K562 (cell line): ENCODE data around the gene FMNL1. TPM values are rescaled to one million over a fixed set of nuclear protein-coding genes. Genes with fewer than 3 reads are reported as not detected.

Experiments
- BRCA1 ChIP-seq, 2 experiments: fragments of 450-650 bp in 1 of 2; sonication (generic) in 1 of 2; formaldehyde crosslinking in 1 of 2; IDR thresholded peaks; 2 replicates each; pipeline versions ENCODE4 v1.5.0 to v1.6.1; 2017 to 2020; ENCODE audit warnings: mild to moderate bottlenecking in 1 of 2, missing genetic modification reagents in 1 of 2
- CXXC5 ChIP-seq: fragments of 250-450 bp; sonication (Bioruptor Pico); IDR thresholded peaks from 2 replicates; pipeline ENCODE4 v1.8.0; 2022; ENCODE audit warnings: inconsistent platforms, mild to moderate bottlenecking, moderate library complexity
- FIP1L1 ChIP-seq: fragments of 200-400 bp; formaldehyde crosslinking; IDR thresholded peaks from 2 replicates; pipeline ENCODE4 v1.6.1; 2018; ENCODE audit warnings: mild to moderate bottlenecking, low read depth, low read length; ENCODE audit not compliant: poor library complexity, severe bottlenecking
- GTF2A2 ChIP-seq: IDR thresholded peaks from 2 replicates; pipeline ENCODE4 v1.6.1; 2016; ENCODE audit warnings: mild to moderate bottlenecking, missing genetic modification characterization, missing compliant biosample characterization
- HMG20A ChIP-seq: fragments of 450-650 bp; formaldehyde crosslinking; conservative IDR thresholded peaks from 2 replicates; pipeline ENCODE4 v1.4.0; 2020; ENCODE audit warnings: mild to moderate bottlenecking, mixed read lengths
- ILK ChIP-seq: fragments of 450-650 bp; IDR thresholded peaks from 2 replicates; pipeline ENCODE4 v1.6.1; 2016; ENCODE audit warnings: missing genetic modification characterization, low read depth, mild to moderate bottlenecking, missing compliant biosample characterization, moderate library complexity, borderline replicate concordance
- KAT8 ChIP-seq: fragments of 450-650 bp; IDR thresholded peaks from 2 replicates; pipeline ENCODE4 v1.6.1; 2016; ENCODE audit warnings: low read depth, mild to moderate bottlenecking
- MTA1 ChIP-seq: fragments of 450-650 bp; IDR thresholded peaks from 2 replicates; pipeline ENCODE4 v1.6.1; 2017; ENCODE audit warnings: borderline replicate concordance
- NCOA2 ChIP-seq, 2 experiments: fragments of 450-650 bp; IDR thresholded peaks; 2 replicates each; pipeline ENCODE4 v1.6.1; 2018; ENCODE audit warnings: mild to moderate bottlenecking in 2 of 2, moderate library complexity in 1 of 2; ENCODE audit not compliant: partially characterized antibody in 2 of 2
- POLR2A ChIP-seq: fragments of 450-650 bp; conservative IDR thresholded peaks from 2 replicates; pipeline ENCODE4 v1.6.1; 2016
- SIN3A ChIP-seq, 2 experiments: fragments of 150-350 bp in 1 of 2; IDR thresholded peaks; 2 replicates each; pipeline ENCODE4 v1.6.1; 2011 to 2016; ENCODE audit warnings: borderline replicate concordance in 2 of 2, low read depth in 2 of 2, low read length in 2 of 2, mild to moderate bottlenecking in 2 of 2, moderate library complexity in 2 of 2; ENCODE audit not compliant: control insufficient read depth in 1 of 2
- STAT5A ChIP-seq: IDR thresholded peaks from 2 replicates; pipeline ENCODE4 v1.6.1; 2012; ENCODE audit warnings: low read length, inconsistent platforms, borderline replicate concordance
- YBX1 ChIP-seq: fragments of 450-650 bp; IDR thresholded peaks from 2 replicates; pipeline ENCODE4 v1.7.1; 2016; ENCODE audit warnings: mild to moderate bottlenecking
- ZNF124 ChIP-seq: sonication (generic); formaldehyde crosslinking; IDR thresholded peaks from 2 replicates; pipeline ENCODE4 v1.8.1; 2022; ENCODE audit warnings: missing genetic modification reagents
- ZNF140 ChIP-seq: fragments of 250-450 bp; sonication (Bioruptor Pico); IDR thresholded peaks from 2 replicates; pipeline ENCODE4 v1.8.0; 2021; ENCODE audit warnings: moderate library complexity, mild to moderate bottlenecking, inconsistent platforms
- polyA plus RNA-seq, 8 experiments: library from polyadenylated mRNA; depleted of rRNA in 4 of 8; stranded (reverse) in 5 of 8; unstranded in 3 of 8; fragments of >200 nt; fragmentation: Nextera tagmentation in 2 of 8; fragmentation: Illumina TruSeq in 1 of 8; extraction: Ambion mirVana in 2 of 8; extraction: Trizol in 1 of 8; gene quantifications; 2 replicates each; pipeline versions ENCODE4 v1.2.1 to v1.2.3, GENCODE V29; 2011 to 2014; ENCODE audit warnings: inconsistent platforms in 1 of 8, missing spikeins in 1 of 8
- total RNA-seq, 7 experiments: library from RNA; depleted of rRNA in 6 of 7; stranded (reverse); fragments of >200 nt in 6 of 7; fragmentation: Illumina TruSeq in 2 of 7; extraction: Trizol in 2 of 7; gene quantifications; 2 replicates each; pipeline versions ENCODE4 v1.2.1 to v1.2.3, GENCODE V29; 2011 to 2021; ENCODE audit warnings: low replicate concordance in 1 of 7
- TF ChIP-seq, protein P1 (sequence below): sonication (generic); formaldehyde crosslinking; IDR thresholded peaks from 2 replicates; pipeline ENCODE4 v1.8.0; 2022; ENCODE audit warnings: missing genetic modification reagents, mild to moderate bottlenecking, borderline replicate concordance
- TF ChIP-seq, protein P2 (sequence below): fragments of 450-650 bp; IDR thresholded peaks from 2 replicates; pipeline ENCODE4 v1.7.0; 2016; ENCODE audit warnings: borderline replicate concordance
- TF ChIP-seq, protein P3 (sequence below): fragments of 450-650 bp; IDR thresholded peaks from 2 replicates; pipeline ENCODE4 v1.6.1; 2016; ENCODE audit warnings: borderline replicate concordance
- TF ChIP-seq, protein P4 (sequence below): fragments of 450-650 bp; IDR thresholded peaks from one replicate; pipeline ENCODE4 v1.6.1; 2018; ENCODE audit warnings: mild to moderate bottlenecking, moderate library complexity; ENCODE audit not compliant: partially characterized antibody

Gene FMNL1
- total and polyA plus RNA-seq, 9 of the 15 experiments (the other 6 are each of a cell fraction or from before 2014, with no cell fraction given), result 0.70 to 36.6 (median 7.7) TPM

DNA sequence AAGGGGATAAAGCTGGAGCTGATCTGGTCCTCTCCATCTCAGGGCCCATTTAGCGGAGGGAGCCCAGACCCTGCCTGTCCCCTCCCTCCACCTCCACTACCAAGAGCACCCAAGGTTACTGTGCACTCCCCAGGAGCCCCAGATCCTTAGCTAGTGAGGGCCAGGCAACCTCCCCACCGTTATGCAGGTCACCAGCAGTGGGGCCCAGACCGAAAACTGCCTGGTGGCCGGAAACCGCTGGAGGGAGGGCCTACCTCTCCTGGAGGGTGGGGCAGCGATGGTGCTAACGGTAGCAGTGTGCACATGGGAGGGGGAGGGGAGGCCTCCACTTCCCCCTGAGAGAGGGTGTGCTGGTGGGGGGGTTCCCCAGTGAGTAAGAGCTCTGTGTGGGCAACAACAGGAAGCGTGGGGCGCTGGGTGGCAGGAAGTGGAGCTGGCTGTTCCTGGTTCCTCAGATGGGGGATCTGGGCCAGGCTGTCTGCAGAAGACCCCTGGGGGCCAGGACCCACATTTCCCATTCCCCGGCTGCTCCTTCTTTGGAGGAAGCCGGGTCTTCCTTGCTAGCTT is 4.4 kb downstream of the FMNL1 start (continued):
- TF ChIP-seq, protein P1, sequence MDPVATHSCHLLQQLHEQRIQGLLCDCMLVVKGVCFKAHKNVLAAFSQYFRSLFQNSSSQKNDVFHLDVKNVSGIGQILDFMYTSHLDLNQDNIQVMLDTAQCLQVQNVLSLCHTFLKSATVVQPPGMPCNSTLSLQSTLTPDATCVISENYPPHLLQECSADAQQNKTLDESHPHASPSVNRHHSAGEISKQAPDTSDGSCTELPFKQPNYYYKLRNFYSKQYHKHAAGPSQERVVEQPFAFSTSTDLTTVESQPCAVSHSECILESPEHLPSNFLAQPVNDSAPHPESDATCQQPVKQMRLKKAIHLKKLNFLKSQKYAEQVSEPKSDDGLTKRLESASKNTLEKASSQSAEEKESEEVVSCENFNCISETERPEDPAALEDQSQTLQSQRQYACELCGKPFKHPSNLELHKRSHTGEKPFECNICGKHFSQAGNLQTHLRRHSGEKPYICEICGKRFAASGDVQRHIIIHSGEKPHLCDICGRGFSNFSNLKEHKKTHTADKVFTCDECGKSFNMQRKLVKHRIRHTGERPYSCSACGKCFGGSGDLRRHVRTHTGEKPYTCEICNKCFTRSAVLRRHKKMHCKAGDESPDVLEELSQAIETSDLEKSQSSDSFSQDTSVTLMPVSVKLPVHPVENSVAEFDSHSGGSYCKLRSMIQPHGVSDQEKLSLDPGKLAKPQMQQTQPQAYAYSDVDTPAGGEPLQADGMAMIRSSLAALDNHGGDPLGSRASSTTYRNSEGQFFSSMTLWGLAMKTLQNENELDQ, result 0 out of 2 replicates have a peak, but pooled peaks have one; percentile 35
- TF ChIP-seq HMG20A (CRISPR knock-in tag) (no peak), ILK (tag) (no peak), SIN3A (IDR thresholded peaks at IDR 0.05; ENCODE audit: borderline replicate concordance in 2 of 2, control insufficient read depth in 1 of 2, low read depth in 2 of 2, low read length in 2 of 2) (no peak), NCOA2 (IDR thresholded peaks at IDR 0.05; ENCODE audit: partially characterized antibody in 2 of 2) (no peak), GTF2A2 (no peak), STAT5A (no peak), CXXC5 (CRISPR knock-in tag) (peak; percentile 52), KAT8 (no peak), ZNF140 (CRISPR knock-in tag) (no peak), FIP1L1 (no peak), MTA1 (no peak; the same call in none of the 2 replicates), YBX1 (no peak), POLR2A (peak; percentile 84), ZNF124 (no peak), BRCA1 (IDR thresholded peaks at IDR 0.05) (no peak), BRCA1 (CRISPR knock-in tag; IDR thresholded peaks at IDR 0.05) (no peak)
- TF ChIP-seq, protein P2, sequence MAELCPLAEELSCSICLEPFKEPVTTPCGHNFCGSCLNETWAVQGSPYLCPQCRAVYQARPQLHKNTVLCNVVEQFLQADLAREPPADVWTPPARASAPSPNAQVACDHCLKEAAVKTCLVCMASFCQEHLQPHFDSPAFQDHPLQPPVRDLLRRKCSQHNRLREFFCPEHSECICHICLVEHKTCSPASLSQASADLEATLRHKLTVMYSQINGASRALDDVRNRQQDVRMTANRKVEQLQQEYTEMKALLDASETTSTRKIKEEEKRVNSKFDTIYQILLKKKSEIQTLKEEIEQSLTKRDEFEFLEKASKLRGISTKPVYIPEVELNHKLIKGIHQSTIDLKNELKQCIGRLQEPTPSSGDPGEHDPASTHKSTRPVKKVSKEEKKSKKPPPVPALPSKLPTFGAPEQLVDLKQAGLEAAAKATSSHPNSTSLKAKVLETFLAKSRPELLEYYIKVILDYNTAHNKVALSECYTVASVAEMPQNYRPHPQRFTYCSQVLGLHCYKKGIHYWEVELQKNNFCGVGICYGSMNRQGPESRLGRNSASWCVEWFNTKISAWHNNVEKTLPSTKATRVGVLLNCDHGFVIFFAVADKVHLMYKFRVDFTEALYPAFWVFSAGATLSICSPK, result no peak
- TF ChIP-seq, protein P3, sequence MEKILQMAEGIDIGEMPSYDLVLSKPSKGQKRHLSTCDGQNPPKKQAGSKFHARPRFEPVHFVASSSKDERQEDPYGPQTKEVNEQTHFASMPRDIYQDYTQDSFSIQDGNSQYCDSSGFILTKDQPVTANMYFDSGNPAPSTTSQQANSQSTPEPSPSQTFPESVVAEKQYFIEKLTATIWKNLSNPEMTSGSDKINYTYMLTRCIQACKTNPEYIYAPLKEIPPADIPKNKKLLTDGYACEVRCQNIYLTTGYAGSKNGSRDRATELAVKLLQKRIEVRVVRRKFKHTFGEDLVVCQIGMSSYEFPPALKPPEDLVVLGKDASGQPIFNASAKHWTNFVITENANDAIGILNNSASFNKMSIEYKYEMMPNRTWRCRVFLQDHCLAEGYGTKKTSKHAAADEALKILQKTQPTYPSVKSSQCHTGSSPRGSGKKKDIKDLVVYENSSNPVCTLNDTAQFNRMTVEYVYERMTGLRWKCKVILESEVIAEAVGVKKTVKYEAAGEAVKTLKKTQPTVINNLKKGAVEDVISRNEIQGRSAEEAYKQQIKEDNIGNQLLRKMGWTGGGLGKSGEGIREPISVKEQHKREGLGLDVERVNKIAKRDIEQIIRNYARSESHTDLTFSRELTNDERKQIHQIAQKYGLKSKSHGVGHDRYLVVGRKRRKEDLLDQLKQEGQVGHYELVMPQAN, result peak; percentile 37; the same call in 1 of the 2 replicates
- TF ChIP-seq, protein P4, sequence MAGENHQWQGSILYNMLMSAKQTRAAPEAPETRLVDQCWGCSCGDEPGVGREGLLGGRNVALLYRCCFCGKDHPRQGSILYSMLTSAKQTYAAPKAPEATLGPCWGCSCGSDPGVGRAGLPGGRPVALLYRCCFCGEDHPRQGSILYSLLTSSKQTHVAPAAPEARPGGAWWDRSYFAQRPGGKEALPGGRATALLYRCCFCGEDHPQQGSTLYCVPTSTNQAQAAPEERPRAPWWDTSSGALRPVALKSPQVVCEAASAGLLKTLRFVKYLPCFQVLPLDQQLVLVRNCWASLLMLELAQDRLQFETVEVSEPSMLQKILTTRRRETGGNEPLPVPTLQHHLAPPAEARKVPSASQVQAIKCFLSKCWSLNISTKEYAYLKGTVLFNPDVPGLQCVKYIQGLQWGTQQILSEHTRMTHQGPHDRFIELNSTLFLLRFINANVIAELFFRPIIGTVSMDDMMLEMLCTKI, result no peak
